GM12878 (cell line): Measurements from ENCODE around the gene FBN2. TPM values are rescaled to one million over a fixed set of nuclear protein-coding genes. Genes with fewer than 3 reads are reported as not detected.

Experiments used
- ATAC-seq: fragments of 200-7000 bp; cut with Tn5 transposase; 3 replicates; pipeline ENCODE4 v1.9.1; 2020; ENCODE audit warnings: mild to moderate bottlenecking, moderate library complexity
- BruUV-seq: library from RNA; stranded (reverse); fragments of 400-500 nt; replicated peaks from 2 replicates; lab custom pipeline; 2021; lab: Mats Ljungman, UMichigan
- CTCF ChIA-PET: fragments of 300-600 bp; sonication (Branson Sonifier 250); formaldehyde crosslinking; extraction: SDS; loops from one replicate; lab custom pipeline; 2021; ENCODE audit warnings: inconsistent platforms; lab: Yijun Ruan, JAX
- POLR2A ChIA-PET: fragments of 350-600 bp; formaldehyde crosslinking; extraction: SDS; loops from one replicate; lab custom pipeline; 2021; ENCODE audit warnings: inconsistent platforms; lab: Charles Lee
- RAD21 ChIA-PET: fragments of 300-600 bp; sonication (Branson Sonifier 250); formaldehyde crosslinking; loops from one replicate; lab custom pipeline; 2023; ENCODE audit warnings: antibody characterized with exemption; ENCODE audit not compliant: unreplicated experiment; lab: Charles Lee
- SMC1A ChIA-PET: fragments of 300-600 bp; sonication (Branson Sonifier 250); formaldehyde crosslinking; loops from one replicate; lab custom pipeline; 2023; ENCODE audit not compliant: unreplicated experiment, uncharacterized antibody; lab: Charles Lee
- DNase-seq: peaks from one replicate; pipeline ENCODE4 v3.0.0-alpha.2; 2011; ENCODE audit warnings: low read depth, low spot score
- FAIRE-seq: peaks from 3 replicates; lab custom pipeline; 2011; peaks lifted over from hg19 to GRCh38; lab: Jason Lieb, UNC
- H2AFZ ChIP-seq: 2 replicates; pipeline ENCODE4 v1.6.0; 2011; ENCODE audit warnings: low read depth, low read length, control low read depth; ENCODE audit not compliant: control insufficient read depth
- H3K27ac ChIP-seq: 2 replicates; pipeline ENCODE4 v1.5.1; 2011; ENCODE audit warnings: control low read depth; ENCODE audit not compliant: control insufficient read depth, insufficient read depth
- H3K27me3 ChIP-seq, 2 experiments: replicated peaks in 1 of 2; 2 replicates each; pipeline versions ENCODE4 v1.6.0 to v1.6.1; 2011; ENCODE audit warnings: low read length in 1 of 2; ENCODE audit not compliant: control insufficient read depth in 2 of 2, insufficient read depth in 2 of 2
- H3K36me3 ChIP-seq, 2 experiments: 2 replicates each; pipeline ENCODE4 v1.5.1; 2011; ENCODE audit warnings: low read length in 1 of 2; ENCODE audit not compliant: control insufficient read depth in 2 of 2, insufficient read depth in 2 of 2
- H3K4me1 ChIP-seq: 2 replicates; pipeline ENCODE4 v1.6.1; 2011; ENCODE audit warnings: mild to moderate bottlenecking, low read length, moderate library complexity, mixed read lengths; ENCODE audit not compliant: control insufficient read depth, insufficient read depth
- H3K4me2 ChIP-seq: 2 replicates; pipeline ENCODE4 v1.6.0; 2011; ENCODE audit warnings: control low read depth; ENCODE audit not compliant: control insufficient read depth, insufficient read depth
- H3K4me3 ChIP-seq: fragments of 200-600 bp; sonication (generic); 2 replicates; pipeline ENCODE4 v1.5.1; 2016
- H3K79me2 ChIP-seq: 2 replicates; pipeline ENCODE4 v1.6.0; 2011; ENCODE audit warnings: low read length; ENCODE audit not compliant: control insufficient read depth, insufficient read depth
- H3K9ac ChIP-seq: 2 replicates; pipeline ENCODE4 v1.8.0; 2011; ENCODE audit warnings: low read length, control low read depth, mixed read lengths; ENCODE audit not compliant: control insufficient read depth, insufficient read depth
- H3K9me3 ChIP-seq: replicated peaks from 3 replicates; pipeline ENCODE4 v1.5.1; 2011; ENCODE audit warnings: mild to moderate bottlenecking, low read length; ENCODE audit not compliant: control insufficient read depth, insufficient read depth
- H4K20me1 ChIP-seq: 2 replicates; pipeline ENCODE4 v1.6.0; 2011; ENCODE audit not compliant: control insufficient read depth, insufficient read depth
- BHLHE40 ChIP-seq, 2 experiments: fragments of 450-650 bp in 1 of 2; IDR thresholded peaks; 2 replicates each; pipeline ENCODE4 v1.6.1; 2011 to 2017; ENCODE audit warnings: low read depth in 2 of 2, borderline replicate concordance in 1 of 2, improper control_type of control experiment in 1 of 2, low read length in 1 of 2, mild to moderate bottlenecking in 1 of 2
- WGBS: methylation state at CpG from one replicate; pipeline ENCODE4 v1.1.6; 2016; ENCODE audit warnings: low lambda C conversion rate; ENCODE audit not compliant: insufficient replicate concordance, insufficient coverage; ENCODE audit errors: missing lambda C conversion rate; 5-methylcytosine and 5-hydroxymethylcytosine counted together
- in situ Hi-C: fragments of 300-500 bp; cut with MboI; formaldehyde crosslinking; loops from 9 replicates; pipeline ENCODE4 v1.14.3; 2018; ENCODE audit warnings: mixed read lengths
- intact Hi-C: fragments of 100-400 bp; cut with micrococcal nuclease; formaldehyde crosslinking; loops from one replicate; pipeline ENCODE4 v1.14.2; 2022; ENCODE audit not compliant: unreplicated experiment
- polyA plus RNA-seq, 11 experiments: library from polyadenylated mRNA; depleted of rRNA in 4 of 11; unstranded in 6 of 11; stranded (reverse) in 5 of 11; fragments of >200 nt; fragmentation: Nextera tagmentation in 4 of 11; fragmentation: Illumina TruSeq in 1 of 11; extraction: Ambion mirVana in 4 of 11; extraction: Trizol in 1 of 11; gene quantifications; 1 replicate in 1 of 11; 2 replicates in 10 of 11; pipeline versions ENCODE4 v1.2.1 to v1.2.3, GENCODE V29; 2011 to 2016; ENCODE audit warnings: inconsistent platforms in 2 of 11, missing spikeins in 2 of 11, low read depth in 1 of 11
- total RNA-seq, 4 experiments: library from RNA; depleted of rRNA in 3 of 4; stranded (reverse); fragments of >200 nt in 3 of 4; fragmentation: Illumina TruSeq in 1 of 4; extraction: Trizol in 1 of 4; gene quantifications; 2 replicates each; pipeline versions ENCODE4 v1.2.1 to v1.2.3, GENCODE V29; 2013 to 2021
- TF ChIP-seq, protein P1 (sequence below): IDR thresholded peaks from 2 replicates; pipeline ENCODE4 v1.6.1; 2012; ENCODE audit warnings: improper control_type of control experiment, low read depth, low read length; ENCODE audit not compliant: insufficient replicate concordance

FBN2 gene
- total and polyA plus RNA-seq, 10 of the 15 experiments (the other 5 are each of a cell fraction or from before 2014, with no cell fraction given), result 0.01 to 0.98 (median 0.10) TPM; not detected in 3

DNA sequence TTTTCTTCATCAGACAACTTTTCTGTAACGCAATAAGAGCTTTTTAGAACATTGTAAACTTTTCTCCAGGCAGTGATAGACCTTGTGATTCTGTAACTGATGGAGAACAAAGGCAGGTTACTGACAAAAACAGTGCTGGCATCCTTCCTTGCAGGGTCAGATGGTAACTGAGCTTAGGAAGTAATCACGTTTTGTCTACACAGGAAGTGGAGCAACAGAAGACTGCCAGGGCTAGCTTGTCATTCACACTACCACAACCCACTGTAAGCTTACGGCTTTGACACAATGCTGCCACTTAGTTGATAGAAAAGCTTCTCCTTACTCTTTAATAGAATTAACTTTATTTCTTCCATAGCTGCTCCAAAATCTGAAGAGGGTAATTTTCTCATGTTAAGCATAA lies 46.8 kb downstream of the FBN2 start:
- Histone ChIP-seq H3K79me2 (no peaks in the 10 kb centered on the region), H3K36me3 (no peaks in the 10 kb centered on the region), H2AFZ (0 out of 2 replicates have a peak overlapping the region, but pooled peaks have one; percentile 34), H3K9me3 (no peaks in the 10 kb centered on the region), H3K27me3 (no peaks in the 10 kb centered on the region), H3K4me1 (no peaks in the 10 kb centered on the region), H3K4me2 (no peak overlapping the region), H3K4me3 (no peak overlapping the region), H4K20me1 (no peaks in the 10 kb centered on the region), H3K27ac (no peak overlapping the region), H3K9ac (no peak overlapping the region)
- ATAC-seq (peak; percentile 63), DNase-seq (no peak), FAIRE-seq (no peak)
- BruUV-seq, result no TSS peak
- intact Hi-C loops, result loop anchor here (10.0 kb wide), 1 partner anchor 616 kb away; no protein-coding TSS in a partner anchor
- ChIA-PET RAD21 (interaction anchor here (1.0 to 1.2 kb wide), 3 partner anchors 19 to 64 kb away, joined by 3 read pairs; no protein-coding TSS in a partner anchor), POLR2A (no interaction called here), CTCF (interaction anchor here (0.8 to 1.4 kb wide), 5 partner anchors 10 to 277 kb away, joined by 3 to 4 read pairs (median 3); no protein-coding TSS in a partner anchor), SMC1A (interaction anchor here (0.6 to 2.2 kb wide), 14 partner anchors 9 to 615 kb away, joined by 3 to 9 read pairs (median 4); no protein-coding TSS in a partner anchor)
- WGBS, result 18% methylated on average over 3 of the region's 3 CpGs
- TF ChIP-seq BHLHE40 (IDR thresholded peaks at IDR 0.05; ENCODE audit: borderline replicate concordance in 1 of 2, low read depth in 2 of 2, low read length in 1 of 2), result peak in 1 of 2 experiments; percentile 13; a peak in 1 of 4 replicates
- TF ChIP-seq, protein P1, sequence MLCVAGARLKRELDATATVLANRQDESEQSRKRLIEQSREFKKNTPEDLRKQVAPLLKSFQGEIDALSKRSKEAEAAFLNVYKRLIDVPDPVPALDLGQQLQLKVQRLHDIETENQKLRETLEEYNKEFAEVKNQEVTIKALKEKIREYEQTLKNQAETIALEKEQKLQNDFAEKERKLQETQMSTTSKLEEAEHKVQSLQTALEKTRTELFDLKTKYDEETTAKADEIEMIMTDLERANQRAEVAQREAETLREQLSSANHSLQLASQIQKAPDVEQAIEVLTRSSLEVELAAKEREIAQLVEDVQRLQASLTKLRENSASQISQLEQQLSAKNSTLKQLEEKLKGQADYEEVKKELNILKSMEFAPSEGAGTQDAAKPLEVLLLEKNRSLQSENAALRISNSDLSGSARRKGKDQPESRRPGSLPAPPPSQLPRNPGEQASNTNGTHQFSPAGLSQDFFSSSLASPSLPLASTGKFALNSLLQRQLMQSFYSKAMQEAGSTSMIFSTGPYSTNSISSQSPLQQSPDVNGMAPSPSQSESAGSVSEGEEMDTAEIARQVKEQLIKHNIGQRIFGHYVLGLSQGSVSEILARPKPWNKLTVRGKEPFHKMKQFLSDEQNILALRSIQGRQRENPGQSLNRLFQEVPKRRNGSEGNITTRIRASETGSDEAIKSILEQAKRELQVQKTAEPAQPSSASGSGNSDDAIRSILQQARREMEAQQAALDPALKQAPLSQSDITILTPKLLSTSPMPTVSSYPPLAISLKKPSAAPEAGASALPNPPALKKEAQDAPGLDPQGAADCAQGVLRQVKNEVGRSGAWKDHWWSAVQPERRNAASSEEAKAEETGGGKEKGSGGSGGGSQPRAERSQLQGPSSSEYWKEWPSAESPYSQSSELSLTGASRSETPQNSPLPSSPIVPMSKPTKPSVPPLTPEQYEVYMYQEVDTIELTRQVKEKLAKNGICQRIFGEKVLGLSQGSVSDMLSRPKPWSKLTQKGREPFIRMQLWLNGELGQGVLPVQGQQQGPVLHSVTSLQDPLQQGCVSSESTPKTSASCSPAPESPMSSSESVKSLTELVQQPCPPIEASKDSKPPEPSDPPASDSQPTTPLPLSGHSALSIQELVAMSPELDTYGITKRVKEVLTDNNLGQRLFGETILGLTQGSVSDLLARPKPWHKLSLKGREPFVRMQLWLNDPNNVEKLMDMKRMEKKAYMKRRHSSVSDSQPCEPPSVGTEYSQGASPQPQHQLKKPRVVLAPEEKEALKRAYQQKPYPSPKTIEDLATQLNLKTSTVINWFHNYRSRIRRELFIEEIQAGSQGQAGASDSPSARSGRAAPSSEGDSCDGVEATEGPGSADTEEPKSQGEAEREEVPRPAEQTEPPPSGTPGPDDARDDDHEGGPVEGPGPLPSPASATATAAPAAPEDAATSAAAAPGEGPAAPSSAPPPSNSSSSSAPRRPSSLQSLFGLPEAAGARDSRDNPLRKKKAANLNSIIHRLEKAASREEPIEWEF, result no peak
- in situ Hi-C loops, result loop anchor here (5.0 kb wide), 1 partner anchor 279 kb away; no protein-coding TSS in a partner anchor
